IMR-90 (cell line): ENCODE results near the gene MRPL20.

Source experiments
- CEBPB ChIP-seq: IDR thresholded peaks from 2 replicates; pipeline ENCODE4 v1.6.1; 2012; ENCODE audit warnings: low read depth, low read length, improper control_type of control experiment
- CHD1 ChIP-seq: IDR thresholded peaks from 2 replicates; pipeline ENCODE4 v1.6.1; 2012; ENCODE audit warnings: low read depth, low read length, improper control_type of control experiment
- CTCF ChIP-seq: conservative IDR thresholded peaks from 2 replicates; pipeline ENCODE4 v1.5.1; 2012; ENCODE audit warnings: mild to moderate bottlenecking, low read depth, low read length, improper control_type of control experiment
- ELK1 ChIP-seq: fragments of 150-350 bp; IDR thresholded peaks from 2 replicates; pipeline ENCODE4 v1.6.1; 2016; ENCODE audit warnings: low read depth, mild to moderate bottlenecking, low read length, moderate library complexity, borderline replicate concordance
- FOS ChIP-seq: fragments of 150-350 bp; IDR thresholded peaks from 2 replicates; pipeline ENCODE4 v1.6.1; 2016; ENCODE audit warnings: low read depth, low read length
- MAFK ChIP-seq: IDR thresholded peaks from 2 replicates; pipeline ENCODE4 v1.6.1; 2012; ENCODE audit warnings: low read depth, low read length, improper control_type of control experiment
- NFE2L2 ChIP-seq: fragments of 150-350 bp; IDR thresholded peaks from 2 replicates; pipeline ENCODE4 v1.6.1; 2016; ENCODE audit warnings: low read depth, mild to moderate bottlenecking, low read length
- POLR2A ChIP-seq: IDR thresholded peaks from 2 replicates; pipeline ENCODE4 v1.6.1; 2012; ENCODE audit warnings: mild to moderate bottlenecking, low read depth, low read length
- RAD21 ChIP-seq: IDR thresholded peaks from 2 replicates; pipeline ENCODE4 v1.6.1; 2012; ENCODE audit warnings: low read length, improper control_type of control experiment
- RCOR1 ChIP-seq: IDR thresholded peaks from 2 replicates; pipeline ENCODE4 v1.6.1; 2012; ENCODE audit warnings: mild to moderate bottlenecking, low read length, improper control_type of control experiment; ENCODE audit not compliant: insufficient replicate concordance
- SMC3 ChIP-seq: fragments of 150-350 bp; IDR thresholded peaks from 2 replicates; pipeline ENCODE4 v1.6.1; 2016; ENCODE audit warnings: low read depth, mild to moderate bottlenecking, antibody characterized with exemption, low read length, moderate library complexity
- USF2 ChIP-seq: fragments of 150-350 bp; IDR thresholded peaks from 2 replicates; pipeline ENCODE4 v1.6.1; 2017; ENCODE audit warnings: mild to moderate bottlenecking, antibody characterized with exemption, low read length, low read depth

GRCh38 chr1:1419363-1419812 lies 12.3 kb upstream of the MRPL20 start:
- TF ChIP-seq CTCF (no peak), SMC3 (no peak), POLR2A (no peak), FOS (no peak), RAD21 (no peak), MAFK (no peak), USF2 (no peak), ELK1 (no peak), CHD1 (no peak), CEBPB (no peak), NFE2L2 (no peak), RCOR1 (no peak)
